ENCODE measurements around the gene ASCL2.

DNA sequence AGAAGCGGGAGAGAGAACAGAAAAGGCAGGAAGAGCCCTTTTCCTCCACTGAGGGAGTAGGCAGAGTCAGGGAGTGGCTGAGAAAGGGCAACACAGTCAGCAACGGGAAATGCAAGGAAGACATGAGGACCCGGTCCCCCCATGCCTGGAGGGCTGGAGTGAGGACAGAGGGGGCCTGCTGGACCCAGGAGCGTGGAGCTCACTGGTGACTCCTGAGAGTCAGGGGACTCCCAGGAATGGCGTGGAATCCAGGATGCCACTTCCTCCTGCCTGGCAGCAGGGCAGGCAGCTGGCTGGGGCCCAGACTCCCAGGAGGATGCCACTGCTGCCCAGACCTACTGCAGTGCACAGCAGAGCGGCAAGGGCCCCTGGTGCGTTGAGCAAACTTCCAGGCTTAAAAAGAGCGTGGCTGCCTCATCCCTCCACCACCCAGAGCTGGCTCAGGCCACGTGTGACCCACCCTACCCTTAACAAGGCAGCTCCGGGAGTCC is 20.0 kb upstream of the ASCL2 start:
- TF ChIP-seq, protein P1, sequence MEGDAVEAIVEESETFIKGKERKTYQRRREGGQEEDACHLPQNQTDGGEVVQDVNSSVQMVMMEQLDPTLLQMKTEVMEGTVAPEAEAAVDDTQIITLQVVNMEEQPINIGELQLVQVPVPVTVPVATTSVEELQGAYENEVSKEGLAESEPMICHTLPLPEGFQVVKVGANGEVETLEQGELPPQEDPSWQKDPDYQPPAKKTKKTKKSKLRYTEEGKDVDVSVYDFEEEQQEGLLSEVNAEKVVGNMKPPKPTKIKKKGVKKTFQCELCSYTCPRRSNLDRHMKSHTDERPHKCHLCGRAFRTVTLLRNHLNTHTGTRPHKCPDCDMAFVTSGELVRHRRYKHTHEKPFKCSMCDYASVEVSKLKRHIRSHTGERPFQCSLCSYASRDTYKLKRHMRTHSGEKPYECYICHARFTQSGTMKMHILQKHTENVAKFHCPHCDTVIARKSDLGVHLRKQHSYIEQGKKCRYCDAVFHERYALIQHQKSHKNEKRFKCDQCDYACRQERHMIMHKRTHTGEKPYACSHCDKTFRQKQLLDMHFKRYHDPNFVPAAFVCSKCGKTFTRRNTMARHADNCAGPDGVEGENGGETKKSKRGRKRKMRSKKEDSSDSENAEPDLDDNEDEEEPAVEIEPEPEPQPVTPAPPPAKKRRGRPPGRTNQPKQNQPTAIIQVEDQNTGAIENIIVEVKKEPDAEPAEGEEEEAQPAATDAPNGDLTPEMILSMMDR (IDR thresholded peaks at IDR 0.05): no peak
- no peak for TF ChIP-seq POLR2AphosphoS5 (IDR thresholded peaks at IDR 0.05)
- TF ChIP-seq POLR2A (IDR thresholded peaks at IDR 0.05): no peak
